DOHH2 (cell line): ENCODE measurements around the gene MAX.

ENCODE experiments used
- EZH2phosphoT487 ChIP-seq: fragments of 200-600 bp; sonication (generic); IDR thresholded peaks from 2 replicates; pipeline ENCODE4 v1.6.1; 2017; ENCODE audit warnings: borderline replicate concordance, mild to moderate bottlenecking, antibody characterized with exemption, low read length, moderate library complexity, mixed read lengths
- TF ChIP-seq, protein P1 (sequence below): fragments of 200-600 bp; sonication (generic); IDR thresholded peaks from one replicate; pipeline ENCODE4 v1.5.1; 2014; ENCODE audit warnings: antibody characterized with exemption, mild to moderate bottlenecking, low read depth, low read length; ENCODE audit not compliant: poor library complexity, severe bottlenecking

DNA sequence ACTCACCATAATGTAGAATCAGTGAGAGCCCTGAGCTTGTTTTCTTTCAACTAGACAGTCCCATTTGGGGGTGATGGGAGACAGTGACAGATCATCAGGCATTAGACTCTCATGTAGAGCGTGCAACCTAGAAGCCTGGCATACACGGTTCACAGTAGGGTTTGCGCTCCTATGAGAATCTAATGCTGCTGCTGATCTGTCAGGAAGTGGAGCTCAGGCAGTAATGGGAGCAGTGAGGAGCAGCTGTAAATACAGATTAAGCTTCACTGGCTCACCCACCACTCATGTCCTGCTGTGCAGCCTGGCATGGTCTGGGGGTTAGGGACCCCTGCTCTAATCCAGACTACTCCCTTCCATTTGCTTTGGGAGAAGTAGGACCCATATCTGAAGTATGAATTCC is 60.0 kb downstream of the MAX start:
- TF ChIP-seq, protein P1, sequence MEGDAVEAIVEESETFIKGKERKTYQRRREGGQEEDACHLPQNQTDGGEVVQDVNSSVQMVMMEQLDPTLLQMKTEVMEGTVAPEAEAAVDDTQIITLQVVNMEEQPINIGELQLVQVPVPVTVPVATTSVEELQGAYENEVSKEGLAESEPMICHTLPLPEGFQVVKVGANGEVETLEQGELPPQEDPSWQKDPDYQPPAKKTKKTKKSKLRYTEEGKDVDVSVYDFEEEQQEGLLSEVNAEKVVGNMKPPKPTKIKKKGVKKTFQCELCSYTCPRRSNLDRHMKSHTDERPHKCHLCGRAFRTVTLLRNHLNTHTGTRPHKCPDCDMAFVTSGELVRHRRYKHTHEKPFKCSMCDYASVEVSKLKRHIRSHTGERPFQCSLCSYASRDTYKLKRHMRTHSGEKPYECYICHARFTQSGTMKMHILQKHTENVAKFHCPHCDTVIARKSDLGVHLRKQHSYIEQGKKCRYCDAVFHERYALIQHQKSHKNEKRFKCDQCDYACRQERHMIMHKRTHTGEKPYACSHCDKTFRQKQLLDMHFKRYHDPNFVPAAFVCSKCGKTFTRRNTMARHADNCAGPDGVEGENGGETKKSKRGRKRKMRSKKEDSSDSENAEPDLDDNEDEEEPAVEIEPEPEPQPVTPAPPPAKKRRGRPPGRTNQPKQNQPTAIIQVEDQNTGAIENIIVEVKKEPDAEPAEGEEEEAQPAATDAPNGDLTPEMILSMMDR, result no peak
- no peak for TF ChIP-seq EZH2phosphoT487
